Measurements from ENCODE around the gene NCOA7.
"Not testable (repeated sequence)": the region's sequence is repeated elsewhere in the genome, so short reads cannot be mapped to it uniquely, and the experiment has no call there.

Gene NCOA7

DNA sequence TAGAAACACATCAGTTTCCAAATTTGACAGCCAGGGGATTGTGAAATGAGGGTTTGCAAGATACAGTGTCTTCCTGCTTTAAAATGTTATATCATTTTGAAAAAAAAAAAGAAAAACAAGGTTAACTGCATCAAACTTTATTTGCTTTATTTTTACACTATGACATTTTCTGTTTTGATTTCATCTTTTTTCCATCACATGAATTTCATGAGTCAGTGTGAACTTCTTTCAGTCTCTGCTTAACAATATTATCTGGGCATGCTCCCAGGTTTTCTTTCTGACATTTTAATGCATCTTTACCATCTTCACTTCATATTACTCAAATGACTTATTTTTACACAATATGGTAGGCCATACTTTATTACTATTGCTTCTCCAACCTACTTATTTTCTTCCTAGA, 1.9 kb downstream of the NCOA7 start:
- no peak for DNase-seq

DNA sequence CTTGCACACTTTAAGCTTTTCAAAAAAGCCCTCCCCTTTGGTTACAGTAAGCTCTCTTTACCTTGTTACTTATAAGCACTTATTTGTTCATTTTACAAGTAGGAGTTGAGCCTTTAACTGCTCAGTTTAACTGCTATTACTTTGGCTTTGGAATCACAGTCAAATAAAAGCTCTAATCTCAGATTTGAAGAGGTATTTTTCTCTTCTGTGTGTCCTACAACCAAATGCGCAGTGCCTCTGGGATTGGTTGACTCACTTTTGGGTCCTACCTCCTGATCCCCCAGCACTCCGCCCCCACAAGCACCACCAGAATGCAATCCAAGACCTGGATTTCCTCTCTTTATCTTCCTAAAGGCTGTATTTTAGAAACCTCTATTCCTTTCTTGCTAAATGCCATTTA, 2.5 kb downstream of the NCOA7 start:
- no peak for DNase-seq

- no peak for DNase-seq
These were observed 3.1 kb downstream of the NCOA7 start for GRCh38 chr6:125793863-125794262.

DNA sequence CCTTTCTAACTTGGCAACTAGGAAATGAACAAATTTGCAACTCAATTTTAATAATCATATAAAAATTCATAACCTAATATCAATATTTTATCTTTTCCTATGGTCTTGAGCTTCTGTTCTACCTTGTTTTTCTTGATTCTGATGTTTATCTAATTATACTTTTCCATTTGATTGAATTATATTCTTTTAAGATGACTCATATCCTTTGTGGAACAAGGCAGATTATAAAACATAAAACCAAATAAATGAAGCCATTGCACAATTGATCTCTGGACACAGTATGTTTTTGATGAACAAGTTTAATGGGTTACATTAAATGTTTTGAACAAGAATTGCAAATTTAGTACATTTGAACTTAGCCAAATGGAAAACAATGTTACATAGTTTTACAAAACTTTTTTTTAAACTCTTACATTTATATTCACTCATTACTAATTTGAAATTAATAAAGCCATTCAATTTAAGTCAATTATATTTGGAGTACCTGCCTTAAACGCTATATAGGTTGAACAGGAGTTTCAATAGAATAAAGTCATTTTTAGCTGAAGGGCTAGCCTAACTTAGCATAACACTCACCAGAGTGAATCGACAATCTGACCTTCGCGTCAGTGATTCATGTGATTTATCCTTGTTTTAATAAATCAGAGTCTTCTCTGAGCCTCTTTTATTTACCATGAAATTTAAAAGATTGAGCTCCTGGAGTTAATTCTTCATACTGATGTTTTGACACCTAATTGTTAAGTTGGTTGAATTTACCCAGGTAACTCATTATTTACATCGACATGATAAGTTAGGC, 3.8 kb downstream of the NCOA7 start:
- DNase-seq, result no peak

DNA sequence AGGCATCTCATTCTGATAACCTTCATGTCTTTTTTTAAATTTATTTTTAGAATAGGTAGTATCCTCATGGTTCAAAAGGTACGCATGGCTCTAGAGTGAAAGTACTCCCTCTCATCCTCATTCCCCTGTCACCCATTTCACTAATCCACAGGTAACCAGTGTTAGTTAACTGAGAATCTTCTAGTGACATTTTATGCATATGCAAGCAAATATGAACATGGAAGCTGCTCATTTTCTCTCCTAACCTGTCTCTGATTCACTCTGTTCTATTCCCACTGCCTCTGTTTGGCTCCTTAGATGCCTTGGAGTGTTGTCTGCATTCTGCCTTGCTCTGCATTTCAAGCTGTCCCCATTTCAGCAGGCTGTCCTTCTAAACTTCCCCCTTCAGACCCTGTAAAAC, 4.5 kb downstream of the NCOA7 start:
- no peak for DNase-seq

DNA sequence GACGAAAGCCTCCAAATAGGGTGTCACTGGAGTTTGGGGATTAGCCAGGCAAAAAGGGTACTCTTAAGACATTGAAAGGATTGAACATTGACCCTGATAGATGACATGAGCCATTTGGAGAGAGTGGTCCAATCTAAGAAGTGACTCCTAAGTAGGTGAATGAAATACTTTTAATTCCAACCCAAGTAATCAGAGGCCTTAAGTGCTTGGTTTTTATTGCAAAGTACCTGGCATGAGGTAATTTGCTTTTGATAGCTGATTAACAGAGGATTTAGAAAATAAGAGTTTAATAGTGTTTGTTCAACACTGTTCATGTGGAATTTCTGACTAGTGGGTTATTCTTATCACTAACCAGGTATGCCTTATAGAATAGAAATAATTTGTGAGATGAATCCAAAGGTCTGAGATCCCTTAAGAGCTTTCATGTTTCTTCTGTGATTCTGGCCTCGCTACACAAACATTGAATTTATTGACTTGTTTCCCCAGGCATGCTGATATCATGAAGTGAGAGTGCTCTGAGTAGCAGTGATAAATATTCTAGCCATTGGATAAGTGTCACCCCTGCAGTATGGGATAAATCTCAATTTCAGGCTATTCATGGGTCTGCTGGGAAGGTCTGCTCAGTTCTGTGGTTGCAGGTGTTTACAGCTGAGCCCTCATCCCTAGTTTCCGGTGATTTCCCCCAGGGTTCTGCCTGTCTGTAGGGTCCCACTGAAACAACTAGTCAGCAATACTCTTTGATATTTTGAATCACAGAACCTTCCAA, 6.5 kb downstream of the NCOA7 start:
- DNase-seq, result no peak

DNA sequence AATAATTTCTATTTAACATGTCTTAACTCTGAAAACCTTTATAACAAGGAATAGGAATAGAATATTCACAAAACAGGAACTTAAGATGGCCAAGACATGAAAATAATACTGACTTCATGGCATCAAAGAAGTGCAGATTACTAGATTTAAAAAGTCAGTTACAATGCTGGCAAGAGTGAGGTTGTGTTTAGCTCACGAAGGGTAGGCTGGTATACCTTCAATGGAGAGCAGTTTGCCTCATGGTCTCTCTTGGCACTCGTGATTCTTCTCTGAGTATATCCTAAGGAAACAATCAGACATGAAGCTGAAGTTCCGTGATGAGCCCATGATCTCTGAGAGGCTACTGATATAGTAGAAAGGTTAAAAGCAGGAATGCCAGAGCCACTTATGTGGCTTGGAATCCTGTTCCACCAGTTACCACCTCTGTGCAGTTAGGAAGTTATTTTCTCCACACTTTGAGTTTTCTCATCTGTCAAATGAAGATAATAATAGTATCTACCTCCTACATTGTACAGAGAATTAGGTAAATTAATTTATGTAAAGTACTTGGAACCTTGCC, 7.2 kb downstream of the NCOA7 start:
- no peak for DNase-seq

DNA sequence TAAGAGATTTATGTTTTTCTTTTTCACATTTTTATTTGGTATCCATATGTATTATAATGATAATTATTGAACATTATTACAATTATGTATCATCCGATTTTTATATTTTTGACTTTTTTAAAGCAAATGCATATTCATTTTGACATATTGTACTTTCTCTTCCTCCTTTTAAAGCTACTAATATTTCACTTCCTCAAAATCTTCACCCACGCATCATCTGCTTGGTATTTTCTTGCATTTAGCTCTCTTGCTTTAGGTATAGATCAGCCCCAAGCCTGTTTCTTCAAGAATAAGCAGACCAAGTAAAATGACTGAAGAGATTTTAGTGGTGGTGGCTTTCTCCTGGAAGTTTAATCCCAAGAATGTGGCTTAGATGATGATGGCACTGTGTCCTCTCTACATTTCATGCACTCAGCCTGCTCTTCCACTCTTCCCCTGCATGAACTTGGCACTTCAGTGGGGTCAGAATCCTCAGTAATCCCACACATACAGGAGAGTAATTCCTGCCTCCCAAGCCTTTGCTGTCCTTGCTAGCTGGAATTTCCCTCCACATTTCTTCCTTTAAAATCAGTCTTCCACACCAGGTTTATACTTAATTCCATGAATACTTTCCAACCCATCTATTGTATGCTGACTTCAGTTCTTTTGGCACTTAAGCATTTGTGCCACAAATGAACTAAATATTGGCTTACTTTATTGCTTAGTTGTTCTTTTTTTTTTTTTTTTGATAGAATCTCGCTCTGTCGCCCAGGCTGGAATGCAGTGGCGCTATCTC, 8.2 kb downstream of the NCOA7 start:
- no peak for DNase-seq

DNA sequence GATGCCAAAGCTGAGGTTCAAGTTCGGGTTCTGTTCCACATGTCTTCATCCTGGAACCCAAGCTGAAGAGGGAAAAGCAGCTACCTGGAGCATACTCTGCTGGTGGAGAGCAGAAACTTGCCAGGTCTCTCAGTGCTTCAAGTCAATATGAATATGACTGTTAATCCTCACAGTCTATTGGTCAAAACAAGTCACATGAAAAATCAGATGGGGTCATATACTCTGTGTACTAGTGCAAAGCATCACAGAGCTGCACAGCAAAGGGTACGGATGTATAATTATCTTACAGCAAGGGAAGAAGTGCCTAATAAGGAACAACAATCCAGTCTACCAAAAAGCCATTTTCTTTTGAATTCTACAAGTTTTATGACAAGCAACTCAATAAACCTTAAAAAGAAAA, 11.6 kb downstream of the NCOA7 start:
- DNase-seq, result no peak

GRCh38 chr6:125802943-125803377, 12.2 kb downstream of the NCOA7 start:
- DNase-seq, result no peak

DNA sequence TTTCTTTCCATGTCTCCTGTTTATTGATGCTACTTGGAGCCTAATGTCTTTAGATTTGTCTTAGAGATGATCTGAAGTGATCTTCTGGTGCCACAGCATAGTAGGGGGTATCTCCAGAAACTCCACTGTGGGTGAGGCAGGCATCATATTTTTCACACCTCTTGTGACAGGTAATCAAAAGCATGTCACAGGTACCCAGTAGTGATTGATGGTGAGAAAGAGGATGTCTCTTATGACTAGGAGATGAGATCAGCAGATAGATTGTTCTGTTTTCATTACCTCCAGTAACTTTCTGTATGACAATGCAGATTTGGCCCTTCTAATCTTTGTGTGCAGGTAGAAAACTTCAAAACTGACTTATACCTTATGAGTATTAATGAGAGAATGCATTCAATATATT, 13.5 kb downstream of the NCOA7 start:
- peak; percentile 40 for DNase-seq

GRCh38 chr6:125804866-125805425, 14.2 kb downstream of the NCOA7 start:
- DNase-seq, result not testable (repeated sequence)

DNA sequence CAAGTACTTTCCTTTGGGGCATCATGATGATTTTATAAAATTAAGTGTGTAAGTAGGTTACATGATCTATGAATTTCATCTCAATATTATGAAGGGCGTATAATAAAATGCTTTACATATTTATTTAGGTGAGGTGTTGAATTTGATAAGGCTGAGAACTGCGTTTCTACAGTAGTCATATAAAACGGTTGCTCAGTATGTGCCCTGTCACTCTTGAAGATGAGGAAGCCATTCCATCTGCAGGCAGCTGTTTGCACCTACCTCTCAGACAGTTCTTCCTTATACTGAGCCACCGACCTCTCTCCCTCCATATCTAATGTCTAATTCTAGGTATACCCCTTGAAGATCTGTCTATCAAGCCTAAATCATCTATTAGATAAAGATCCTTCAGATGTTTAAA, 16.1 kb downstream of the NCOA7 start:
- DNase-seq, result no peak

GRCh38 chr6:125807293-125807692, 16.5 kb downstream of the NCOA7 start:
- peak; percentile 14 for DNase-seq

GRCh38 chr6:125808060-125808459, 17.3 kb downstream of the NCOA7 start:
- DNase-seq, result no peak

GRCh38 chr6:125808591-125808990, 17.8 kb downstream of the NCOA7 start:
- no peak for DNase-seq

- no peak for DNase-seq
These were observed 18.9 kb downstream of the NCOA7 start for GRCh38 chr6:125809570-125810170.

- DNase-seq, result no peak
These were observed 19.7 kb downstream of the NCOA7 start for GRCh38 chr6:125810445-125810844.

DNA sequence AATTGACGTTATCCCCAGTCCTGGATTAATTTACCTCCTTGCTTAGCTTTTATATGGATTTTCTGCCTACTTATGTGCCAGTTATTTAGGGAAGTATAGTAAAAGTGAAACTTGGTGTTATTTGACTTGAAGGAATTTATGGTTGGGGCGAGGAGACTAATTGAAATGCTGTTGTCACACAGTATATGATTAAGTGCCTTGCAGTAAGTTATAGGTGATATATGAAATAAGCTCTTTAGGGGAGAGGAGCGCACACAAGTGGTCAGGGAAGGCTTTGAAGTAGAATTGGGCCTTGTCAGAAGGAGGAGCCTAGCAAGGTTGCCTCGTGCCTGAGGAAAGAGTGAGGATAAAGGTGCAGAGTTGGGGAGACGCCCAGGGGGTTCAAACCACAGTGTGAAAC, 20.5 kb downstream of the NCOA7 start:
- DNase-seq, result no peak

GRCh38 chr6:125812394-125813292, 21.9 kb downstream of the NCOA7 start:
- DNase-seq, result no peak

DNA sequence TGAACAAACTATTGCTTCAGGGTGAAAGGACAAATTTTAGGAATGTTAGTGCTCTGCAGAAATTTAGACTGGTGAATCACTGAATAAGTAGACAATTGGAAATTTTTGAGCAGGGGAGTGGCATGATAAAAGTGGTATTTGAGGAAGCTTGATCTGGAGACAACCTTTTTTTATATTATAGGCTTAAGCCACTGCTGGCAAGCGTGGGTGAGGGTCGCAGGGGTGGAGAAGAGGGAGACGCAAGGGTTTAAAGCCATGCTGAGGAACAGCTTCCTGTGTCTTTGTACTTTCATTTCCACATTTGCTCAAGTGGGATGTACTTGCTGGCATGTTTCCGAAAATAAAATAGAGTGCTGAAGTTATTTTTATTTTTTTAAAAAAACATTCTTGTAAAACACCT, 23.7 kb downstream of the NCOA7 start:
- no peak for DNase-seq
